Measurements from ENCODE around the gene NR5A2.

The NR5A2 gene

DNA sequence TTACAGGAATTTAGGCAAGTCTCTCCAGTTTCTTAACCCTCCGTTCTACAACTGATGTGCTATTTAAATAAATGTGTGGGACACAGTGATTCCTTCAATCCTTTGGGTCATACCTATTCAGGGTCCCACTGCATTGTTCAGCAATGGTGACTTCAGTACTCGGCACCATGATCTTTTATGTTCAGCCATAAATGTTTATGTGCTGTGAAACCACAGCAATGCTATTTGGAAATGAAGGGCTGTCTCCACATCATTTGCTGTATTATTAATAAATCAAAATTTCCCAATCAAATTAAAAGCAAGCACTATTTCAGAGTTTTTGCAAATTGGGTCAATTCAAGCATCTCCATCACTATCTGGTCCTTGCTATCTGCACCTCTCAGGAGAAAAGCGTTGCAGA lies 84.8 kb downstream of the NR5A2 start:
- Histone ChIP-seq H3K27me3 (no peaks in the 10 kb centered on the region), H3K9me3 (no peaks in the 10 kb centered on the region), H3K4me1 (ENCODE audit: control insufficient read depth in 1 of 2, insufficient read depth in 1 of 2, low read depth in 1 of 2, low read length in 1 of 2) (no peaks in the 10 kb centered on the region), H3K27ac (no peak overlapping the region), H3K36me3 (no peaks in the 10 kb centered on the region), H3K4me3 (ENCODE audit: low read depth in 1 of 2, low read length in 1 of 2) (no peak overlapping the region)
- TF ChIP-seq, protein P1, sequence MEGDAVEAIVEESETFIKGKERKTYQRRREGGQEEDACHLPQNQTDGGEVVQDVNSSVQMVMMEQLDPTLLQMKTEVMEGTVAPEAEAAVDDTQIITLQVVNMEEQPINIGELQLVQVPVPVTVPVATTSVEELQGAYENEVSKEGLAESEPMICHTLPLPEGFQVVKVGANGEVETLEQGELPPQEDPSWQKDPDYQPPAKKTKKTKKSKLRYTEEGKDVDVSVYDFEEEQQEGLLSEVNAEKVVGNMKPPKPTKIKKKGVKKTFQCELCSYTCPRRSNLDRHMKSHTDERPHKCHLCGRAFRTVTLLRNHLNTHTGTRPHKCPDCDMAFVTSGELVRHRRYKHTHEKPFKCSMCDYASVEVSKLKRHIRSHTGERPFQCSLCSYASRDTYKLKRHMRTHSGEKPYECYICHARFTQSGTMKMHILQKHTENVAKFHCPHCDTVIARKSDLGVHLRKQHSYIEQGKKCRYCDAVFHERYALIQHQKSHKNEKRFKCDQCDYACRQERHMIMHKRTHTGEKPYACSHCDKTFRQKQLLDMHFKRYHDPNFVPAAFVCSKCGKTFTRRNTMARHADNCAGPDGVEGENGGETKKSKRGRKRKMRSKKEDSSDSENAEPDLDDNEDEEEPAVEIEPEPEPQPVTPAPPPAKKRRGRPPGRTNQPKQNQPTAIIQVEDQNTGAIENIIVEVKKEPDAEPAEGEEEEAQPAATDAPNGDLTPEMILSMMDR (IDR thresholded peaks at IDR 0.05) = no peak

- TF ChIP-seq, protein P1 (IDR thresholded peaks at IDR 0.05) = no peak
These were observed 88.0 kb downstream of the NR5A2 start for GRCh38 chr1:200115532-200115931.

GRCh38 chr1:200116324-200116723 lies 88.8 kb downstream of the NR5A2 start:
- TF ChIP-seq, protein P1 (IDR thresholded peaks at IDR 0.05) = no peak
- Histone ChIP-seq H3K4me3 (ENCODE audit: low read depth in 1 of 2, low read length in 1 of 2) (no peak overlapping the region), H3K27ac (no peak overlapping the region)

More at GRCh38 chr1:200115532-200115931, 88.0 kb downstream of the NR5A2 start:
- no peak overlapping the region for H3K27ac ChIP-seq
- no peaks in the 10 kb centered on the region for H3K9me3 ChIP-seq
- no peaks in the 10 kb centered on the region for H3K4me1 ChIP-seq (ENCODE audit: control insufficient read depth in 1 of 2, insufficient read depth in 1 of 2, low read depth in 1 of 2, low read length in 1 of 2)
- no peak overlapping the region for H3K4me3 ChIP-seq (ENCODE audit: low read depth in 1 of 2, low read length in 1 of 2)
- H3K27me3 ChIP-seq = no peaks in the 10 kb centered on the region
- no peaks in the 10 kb centered on the region for H3K36me3 ChIP-seq

DNA sequence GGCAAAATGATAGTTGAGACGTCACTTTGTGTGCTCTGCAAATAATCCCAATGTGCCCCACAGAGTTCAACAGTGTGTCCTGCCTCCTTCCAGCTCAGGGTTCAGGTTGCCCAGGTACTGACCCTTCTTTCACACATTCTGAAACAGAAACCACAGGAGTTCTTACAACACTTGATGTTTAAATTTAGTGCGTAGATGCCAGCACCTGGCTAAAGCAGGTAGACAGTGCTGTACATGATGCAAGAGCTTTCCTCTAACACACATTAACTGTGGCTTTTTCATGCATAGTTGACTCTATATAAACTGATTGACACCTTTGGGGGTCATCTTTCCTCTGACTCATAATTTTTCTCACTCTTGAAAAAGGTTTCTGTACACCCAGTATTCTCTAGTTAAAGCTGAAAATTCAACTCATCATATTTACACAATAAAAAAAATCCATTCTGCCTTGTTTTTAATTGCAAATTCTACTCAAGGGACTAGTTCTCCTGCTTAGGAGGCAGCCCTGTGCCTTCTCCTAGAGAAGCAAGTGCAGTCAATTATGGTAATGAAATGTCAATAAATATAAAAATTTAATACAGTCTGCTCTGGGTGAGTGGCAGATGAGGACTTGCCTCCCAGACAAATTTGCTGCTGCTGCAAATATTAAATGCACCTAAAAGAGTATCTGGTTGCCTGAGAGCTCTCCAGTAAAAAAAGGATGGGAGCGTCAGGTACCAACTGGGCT lies 91.4 kb downstream of the NR5A2 start:
- no peaks in the 10 kb centered on the region for H3K36me3 ChIP-seq
- TF ChIP-seq, protein P1 (IDR thresholded peaks at IDR 0.05) = no peak
- H3K4me3 ChIP-seq (ENCODE audit: low read depth in 1 of 2, low read length in 1 of 2) = no peak overlapping the region
- no peak overlapping the region for H3K27ac ChIP-seq
- H3K4me1 ChIP-seq (ENCODE audit: control insufficient read depth in 1 of 2, insufficient read depth in 1 of 2, low read depth in 1 of 2, low read length in 1 of 2) = no peaks in the 10 kb centered on the region
- H3K9me3 ChIP-seq = no peaks in the 10 kb centered on the region
- peaks cover 15% of the 10 kb centered on the region for H3K27me3 ChIP-seq

More at GRCh38 chr1:200116324-200116723, 88.8 kb downstream of the NR5A2 start:
- Histone ChIP-seq H3K9me3 (no peaks in the 10 kb centered on the region), H3K27me3 (peaks cover 1% of the 10 kb centered on the region), H3K4me1 (ENCODE audit: control insufficient read depth in 1 of 2, insufficient read depth in 1 of 2, low read depth in 1 of 2, low read length in 1 of 2) (no peaks in the 10 kb centered on the region), H3K36me3 (no peaks in the 10 kb centered on the region)

GRCh38 chr1:200121421-200121820 lies 93.9 kb downstream of the NR5A2 start:
- no peak overlapping the region for H3K4me3 ChIP-seq (ENCODE audit: low read depth in 1 of 2, low read length in 1 of 2)
- H3K27me3 ChIP-seq = peaks cover 19% of the 10 kb centered on the region
- H3K4me1 ChIP-seq (ENCODE audit: control insufficient read depth in 1 of 2, insufficient read depth in 1 of 2, low read depth in 1 of 2, low read length in 1 of 2) = no peaks in the 10 kb centered on the region
- no peaks in the 10 kb centered on the region for H3K9me3 ChIP-seq
- TF ChIP-seq, protein P1 (IDR thresholded peaks at IDR 0.05) = no peak
- H3K27ac ChIP-seq = no peak overlapping the region
- no peaks in the 10 kb centered on the region for H3K36me3 ChIP-seq
